NOMO-1 treated with dmso at 0.1 percent for 144 hours (cell line): Measurements from ENCODE around the gene ADAMTS16.

Experiments
- DNase-seq: peaks from one replicate; lab custom pipeline; 2025; ENCODE audit not compliant: unreplicated experiment; lab: John Stamatoyannopoulos, UW

The ADAMTS16 gene

DNA sequence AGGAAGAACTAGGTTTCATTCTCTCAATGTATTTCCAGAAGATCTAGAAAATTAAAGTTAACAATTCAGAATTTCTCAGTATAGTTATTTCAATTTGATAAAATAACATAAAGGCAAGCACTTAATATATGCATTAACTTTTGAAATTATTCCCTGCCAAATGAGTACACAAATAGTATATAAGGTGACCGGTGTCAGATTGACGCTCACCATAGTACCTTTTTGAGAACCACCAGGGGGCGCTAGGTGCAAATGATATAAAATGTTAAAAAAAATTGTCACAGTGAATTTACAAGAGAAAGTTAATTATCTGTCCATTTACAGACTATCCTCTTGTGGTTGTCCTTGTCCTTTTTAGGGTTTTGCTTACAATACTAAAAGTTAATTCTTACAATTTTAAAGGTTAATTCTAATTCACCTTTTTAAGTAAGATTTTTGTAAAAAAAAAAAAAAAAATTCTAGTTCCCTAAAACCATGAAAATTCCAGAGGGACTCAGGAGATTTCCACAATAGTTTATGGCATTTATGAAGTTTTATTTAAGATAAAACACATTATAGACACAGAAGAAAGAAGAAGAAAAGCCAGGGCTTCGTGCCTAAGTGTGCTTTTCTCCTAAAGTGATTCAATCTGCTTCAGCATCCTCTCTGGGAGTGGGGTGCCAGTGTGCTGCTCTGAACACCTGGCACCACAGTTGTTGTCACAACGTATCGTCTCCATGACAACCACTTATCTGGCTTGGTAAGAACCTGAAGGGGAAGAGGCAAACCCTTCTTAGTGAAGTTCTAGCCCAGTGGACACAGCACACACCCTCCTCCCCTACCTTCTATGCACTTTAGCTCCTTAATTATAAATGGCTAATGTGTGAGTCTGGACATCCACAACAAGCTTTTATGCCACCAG is 1.7 kb downstream of the ADAMTS16 start:
- DNase-seq, result peak; percentile 5

DNA sequence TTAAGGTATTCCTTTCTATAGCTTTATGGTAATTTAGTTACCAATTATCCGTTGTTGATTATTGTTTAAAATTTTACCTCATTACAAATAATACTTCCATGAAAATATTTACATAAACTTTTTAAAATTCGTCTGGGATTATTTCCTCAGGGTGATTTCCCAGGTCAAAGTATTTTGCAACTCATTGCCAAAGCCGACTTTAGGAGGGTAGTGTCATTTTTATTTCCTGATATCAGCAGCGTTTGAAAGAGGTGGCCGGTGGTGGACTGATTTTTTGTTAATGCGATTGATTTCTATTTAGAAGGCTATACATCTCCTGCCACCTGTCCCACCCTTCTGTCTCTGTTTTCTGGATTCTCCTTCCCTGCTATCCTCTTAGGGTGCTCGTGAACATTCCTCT is 4.3 kb downstream of the ADAMTS16 start:
- DNase-seq, result no peak

DNA sequence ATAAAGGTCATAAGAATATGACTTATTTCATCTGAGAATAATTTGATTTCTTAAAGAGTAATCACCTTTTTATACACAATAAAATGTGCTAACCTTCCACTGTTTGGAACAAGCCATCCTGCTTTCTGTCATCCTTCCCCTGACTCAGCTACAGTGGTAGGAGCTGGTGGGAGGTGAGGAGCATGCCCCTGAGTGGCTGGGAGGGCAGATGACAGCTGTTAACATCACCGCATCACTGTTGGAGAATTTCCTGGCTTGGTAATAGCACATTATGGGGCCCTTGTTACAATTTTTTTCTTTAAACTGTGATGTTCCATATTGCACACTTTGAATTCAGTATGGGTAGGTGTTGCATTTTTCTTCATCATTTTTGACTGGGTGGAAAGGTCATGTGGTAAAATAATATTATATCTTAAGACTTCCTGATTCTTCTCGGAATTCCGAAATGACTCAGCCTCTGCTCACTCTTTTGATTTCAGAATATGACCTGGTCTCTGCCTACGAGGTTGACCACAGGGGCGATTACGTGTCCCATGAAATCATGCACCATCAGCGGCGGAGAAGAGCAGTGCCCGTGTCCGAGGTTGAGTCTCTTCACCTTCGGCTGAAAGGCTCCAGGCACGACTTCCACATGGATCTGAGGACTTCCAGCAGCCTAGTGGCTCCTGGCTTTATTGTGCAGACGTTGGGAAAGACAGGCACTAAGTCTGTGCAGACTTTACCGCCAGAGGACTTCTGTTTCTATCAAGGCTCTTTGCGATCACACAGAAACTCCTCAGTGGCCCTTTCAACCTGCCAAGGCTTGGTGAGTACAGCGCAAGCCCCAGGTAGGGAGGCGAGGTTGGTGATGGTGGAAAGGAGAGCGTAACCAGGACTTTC is 5.8 kb downstream of the ADAMTS16 start:
- no peak for DNase-seq

DNA sequence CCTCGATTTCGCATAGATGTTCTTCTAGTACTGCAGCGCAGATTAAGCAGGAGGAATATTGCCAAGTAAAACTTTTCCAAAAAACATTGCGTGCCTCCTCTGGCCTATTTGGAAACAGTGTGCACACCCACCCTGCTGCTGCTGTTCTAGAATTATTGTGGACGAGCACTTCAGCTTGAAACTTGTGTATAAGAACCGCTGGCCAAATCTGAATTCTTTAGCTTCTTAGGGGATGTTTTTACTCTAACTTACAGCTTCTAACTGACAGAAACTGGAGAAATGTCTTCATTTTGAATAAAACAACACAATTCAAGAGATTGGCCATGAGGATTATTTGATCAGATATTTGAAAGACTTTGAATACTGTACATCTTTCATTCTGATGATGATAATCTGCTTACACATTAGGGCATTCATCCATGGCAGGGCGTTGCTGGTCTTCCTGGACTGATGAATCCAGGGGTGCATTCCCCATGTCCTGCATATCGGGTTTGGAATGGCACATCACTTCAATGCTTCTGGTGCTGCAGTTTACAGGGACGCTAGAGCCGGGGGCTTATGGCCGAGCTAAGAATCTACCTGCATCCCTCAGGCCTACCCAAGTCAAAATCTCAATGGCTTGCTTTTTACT is 6.5 kb downstream of the ADAMTS16 start:
- DNase-seq, result no peak

DNA sequence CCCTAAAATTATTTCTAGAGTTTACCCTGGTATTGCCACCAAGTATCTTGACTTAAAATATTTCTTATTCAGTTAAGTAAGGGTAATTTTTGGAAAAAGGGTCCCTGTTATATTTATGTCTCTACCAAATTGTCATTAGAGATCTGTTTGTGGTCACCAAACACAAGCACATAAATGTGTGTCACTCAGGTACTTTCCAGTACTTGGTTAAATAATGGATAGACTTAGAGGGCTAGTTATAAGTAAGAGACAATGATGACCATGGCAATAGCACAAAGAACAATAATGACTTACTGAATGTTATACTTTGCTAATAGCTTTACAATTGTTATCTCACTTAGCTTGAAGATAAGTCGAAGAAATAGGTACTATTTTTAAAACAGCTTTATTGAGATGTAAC is 9.0 kb downstream of the ADAMTS16 start:
- DNase-seq, result no peak

DNA sequence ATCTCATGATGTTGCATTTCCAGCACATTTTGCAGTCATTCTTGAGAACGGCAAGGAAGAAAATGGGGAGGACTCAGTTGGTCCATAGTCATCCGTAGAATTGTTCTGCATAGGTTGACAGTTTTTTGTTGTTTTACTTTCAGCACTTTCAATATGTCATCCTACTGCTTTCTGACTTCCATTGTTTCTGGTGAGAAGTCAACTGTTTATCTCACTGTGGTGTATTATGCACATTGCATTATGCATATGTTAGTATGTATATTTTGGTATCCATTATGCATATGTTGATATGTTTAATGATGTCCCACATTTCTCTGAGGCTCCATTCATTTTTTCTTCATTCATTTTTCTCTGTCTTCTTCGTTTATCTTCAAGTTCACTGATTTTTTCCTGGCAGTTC is 10.5 kb downstream of the ADAMTS16 start:
- no peak for DNase-seq

DNA sequence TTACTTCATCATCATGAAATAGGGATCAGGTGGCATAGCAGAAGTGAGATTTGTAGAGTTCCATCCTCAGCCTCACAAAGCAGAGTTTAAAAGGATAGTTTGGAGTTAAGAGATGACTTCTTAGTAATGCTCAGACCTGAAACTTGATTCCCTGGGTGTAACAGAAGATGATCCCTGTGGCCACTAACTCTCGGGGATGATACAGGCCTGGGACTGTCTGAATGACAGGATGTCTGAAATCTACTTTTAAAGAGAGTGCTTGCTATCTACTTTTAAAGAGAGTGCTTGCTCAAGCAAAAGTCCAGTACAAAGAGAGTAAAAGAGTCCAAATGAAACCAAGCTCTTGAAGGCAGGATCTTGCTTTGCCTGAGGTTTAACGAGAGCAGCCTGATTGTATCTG is 14.6 kb downstream of the ADAMTS16 start:
- DNase-seq, result no peak

DNA sequence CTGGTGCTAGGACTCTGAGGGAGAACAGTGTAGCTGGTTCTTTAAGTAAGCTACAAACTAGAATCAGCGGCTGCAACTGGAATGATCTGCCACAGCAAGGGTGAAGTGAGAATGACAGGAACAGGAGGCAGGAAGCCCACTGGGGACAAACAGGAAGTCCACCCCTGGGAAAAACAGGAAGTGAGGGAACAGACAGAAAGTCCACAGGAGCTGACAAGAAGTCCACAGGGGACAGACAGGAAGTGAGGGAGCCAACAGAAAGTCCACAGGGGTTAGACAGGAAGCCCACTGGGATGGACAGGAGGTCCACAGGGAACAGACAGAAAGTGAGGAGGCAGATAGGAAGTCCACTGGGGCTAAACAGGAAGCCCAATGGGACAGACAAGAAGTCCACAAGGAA is 15.5 kb downstream of the ADAMTS16 start:
- DNase-seq, result no peak

DNA sequence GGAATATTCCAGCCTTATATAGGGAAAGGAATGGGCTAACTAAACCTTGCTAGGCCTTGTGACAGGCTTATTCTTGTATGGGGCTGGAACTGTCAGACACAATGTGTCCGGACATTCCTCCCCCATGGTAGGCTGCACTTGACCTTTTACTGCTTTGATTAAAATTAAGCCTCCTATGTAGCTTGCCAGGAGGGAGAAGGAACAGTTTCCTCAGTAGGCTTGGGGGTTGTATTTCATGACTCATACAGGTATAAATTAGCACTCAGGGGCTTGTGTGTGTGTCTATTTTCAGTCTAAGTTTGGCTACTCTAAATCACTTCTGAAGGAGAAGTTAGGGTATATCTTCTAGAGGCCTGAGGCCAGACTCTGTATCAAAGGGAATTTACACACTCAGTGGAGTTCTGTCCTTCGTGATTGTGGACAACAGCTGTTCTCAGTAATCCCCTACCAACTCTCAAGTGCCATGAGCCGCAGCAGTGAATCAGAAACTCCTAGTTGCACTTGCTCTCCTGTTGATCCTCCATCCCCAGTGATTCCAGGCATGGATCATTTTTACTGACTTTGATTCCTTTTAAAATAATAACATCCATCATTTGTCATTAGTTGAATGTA is 16.4 kb downstream of the ADAMTS16 start:
- no peak for DNase-seq

DNA sequence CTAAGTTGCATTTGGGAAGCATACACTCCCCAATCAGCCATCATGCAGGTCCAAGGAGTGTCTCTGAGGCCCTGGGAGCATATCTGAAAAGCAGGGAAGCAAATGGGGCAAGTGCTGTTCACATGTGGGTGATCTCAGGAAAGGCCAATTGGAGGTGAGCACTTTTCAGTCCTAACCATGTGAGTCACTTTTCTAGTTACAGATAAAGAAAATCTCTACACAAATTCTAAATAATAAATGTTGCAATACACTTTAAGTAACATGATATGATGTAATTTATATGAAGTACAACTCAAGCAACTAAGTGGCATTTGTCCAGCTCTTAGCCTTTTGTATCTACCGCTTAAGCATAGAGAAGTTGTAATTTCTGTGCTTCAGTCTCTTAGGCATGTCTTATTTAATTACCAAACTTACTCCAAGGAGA is 18.4 kb downstream of the ADAMTS16 start:
- DNase-seq, result no peak

DNA sequence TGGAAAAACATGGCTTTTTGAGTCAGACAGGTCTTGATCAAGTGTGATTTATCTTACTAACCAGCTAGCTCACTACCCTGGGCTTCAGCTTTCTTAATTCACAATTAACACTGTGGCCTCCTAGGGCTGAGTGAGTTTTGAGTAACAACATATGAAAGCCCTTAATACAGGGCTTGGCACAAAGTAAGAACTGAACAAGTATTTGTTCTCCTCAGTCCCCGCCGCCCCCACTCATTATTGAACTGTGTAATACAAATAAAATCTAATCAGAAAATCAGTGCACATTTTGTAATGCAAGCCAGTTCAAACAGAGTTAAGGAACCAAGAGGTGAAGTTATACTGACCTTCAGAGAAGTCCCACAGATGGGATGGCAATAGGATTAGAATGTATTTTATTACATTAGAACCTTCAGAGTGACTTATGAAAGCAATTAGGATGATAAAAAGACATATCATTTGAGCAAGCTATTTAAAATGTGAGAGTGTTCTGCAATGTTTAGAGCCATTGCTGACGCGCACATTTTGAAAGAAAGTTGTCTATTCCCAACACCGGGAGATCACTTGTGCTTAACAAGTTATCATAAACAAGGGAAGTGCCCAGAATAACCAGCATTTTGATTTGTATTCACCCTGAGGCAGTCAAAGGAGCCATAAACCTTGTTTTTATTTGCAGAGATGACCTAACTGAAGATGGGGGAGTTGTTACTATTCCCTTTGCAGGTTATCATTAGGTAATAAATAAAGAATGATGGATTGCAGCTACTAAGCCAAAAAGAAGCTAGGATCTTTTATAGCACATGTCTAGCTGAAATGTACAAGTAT is 19.4 kb downstream of the ADAMTS16 start:
- DNase-seq, result no peak

DNA sequence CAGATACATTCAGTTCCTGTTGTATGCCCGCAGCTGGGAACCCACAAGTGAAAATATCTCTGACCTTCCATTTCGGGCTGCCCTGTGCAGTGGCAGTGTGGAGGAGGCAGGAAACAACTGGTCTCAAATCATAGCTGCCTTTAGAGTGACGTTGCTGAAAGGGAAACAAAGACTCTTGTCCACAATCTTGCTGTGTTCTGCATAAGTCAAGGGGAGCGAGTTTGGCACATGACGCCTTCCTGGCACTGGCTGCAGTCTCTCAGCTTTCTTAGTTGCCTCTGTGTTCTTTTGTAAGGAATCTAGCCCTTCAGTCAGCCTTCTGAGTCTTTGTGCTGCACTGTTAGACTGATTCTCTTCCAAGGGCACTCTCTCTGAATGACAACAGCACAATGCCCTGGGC is 24.0 kb downstream of the ADAMTS16 start:
- no peak for DNase-seq

DNA sequence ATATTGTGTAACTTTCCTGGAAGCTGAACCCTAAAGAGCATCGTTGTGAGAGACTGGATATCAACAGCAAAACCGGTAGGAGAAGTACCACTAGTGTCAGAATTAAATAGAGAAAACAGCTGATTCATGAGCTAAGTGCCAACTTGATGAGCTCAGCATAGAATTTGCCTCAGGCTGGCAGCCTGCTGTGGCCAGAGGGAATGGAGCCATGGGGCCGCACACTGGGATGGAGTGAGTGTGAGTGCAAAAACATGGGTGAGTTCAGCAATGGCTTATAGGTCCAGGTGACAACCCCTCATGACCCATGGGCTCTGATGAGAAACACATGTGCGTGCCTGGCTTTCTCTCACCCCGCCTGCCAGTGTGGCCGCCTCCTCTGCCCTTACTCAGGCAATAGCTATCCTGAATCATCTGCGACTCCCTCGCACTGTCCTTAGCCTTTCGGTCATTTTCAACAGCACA is 25.4 kb downstream of the ADAMTS16 start:
- DNase-seq, result no peak

DNA sequence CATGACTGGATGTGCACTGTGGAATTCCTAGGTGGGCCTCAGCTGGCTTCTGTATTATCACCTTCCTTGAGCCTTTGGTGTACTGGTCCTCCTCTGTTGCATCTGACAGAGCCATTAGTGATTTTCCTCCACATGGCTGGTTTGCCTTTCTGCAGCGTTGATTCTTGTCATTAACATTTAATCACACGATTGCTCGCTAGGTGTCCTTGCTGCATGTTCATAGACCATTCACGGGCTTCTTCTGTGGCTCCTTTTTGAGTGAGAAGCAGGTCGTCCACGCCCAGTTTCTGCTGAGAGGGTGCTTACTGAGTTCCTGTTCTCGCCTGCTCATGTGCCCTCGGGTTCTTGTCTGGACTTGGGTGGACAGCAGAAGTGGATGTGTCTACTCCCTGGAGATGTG is 29.3 kb downstream of the ADAMTS16 start:
- no peak for DNase-seq

DNA sequence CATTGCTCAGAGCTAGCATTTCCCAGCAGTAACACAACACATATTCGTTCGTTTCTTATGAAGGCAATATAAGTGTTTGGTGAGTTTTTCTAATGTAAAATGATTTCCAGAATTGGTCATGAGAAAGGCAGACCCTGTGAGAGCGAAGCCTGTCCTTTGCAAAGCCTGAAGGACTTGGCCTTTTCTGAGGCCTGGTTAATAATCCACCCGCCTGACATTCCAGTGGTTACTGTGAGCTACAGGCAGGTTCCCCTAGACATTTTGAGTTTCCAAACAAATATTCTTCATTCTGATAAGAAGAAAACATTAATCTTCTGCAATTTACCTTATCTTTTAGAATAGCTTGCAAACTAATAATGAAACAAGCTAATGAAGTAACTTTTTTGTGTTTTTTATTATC is 38.0 kb downstream of the ADAMTS16 start:
- DNase-seq, result no peak

DNA sequence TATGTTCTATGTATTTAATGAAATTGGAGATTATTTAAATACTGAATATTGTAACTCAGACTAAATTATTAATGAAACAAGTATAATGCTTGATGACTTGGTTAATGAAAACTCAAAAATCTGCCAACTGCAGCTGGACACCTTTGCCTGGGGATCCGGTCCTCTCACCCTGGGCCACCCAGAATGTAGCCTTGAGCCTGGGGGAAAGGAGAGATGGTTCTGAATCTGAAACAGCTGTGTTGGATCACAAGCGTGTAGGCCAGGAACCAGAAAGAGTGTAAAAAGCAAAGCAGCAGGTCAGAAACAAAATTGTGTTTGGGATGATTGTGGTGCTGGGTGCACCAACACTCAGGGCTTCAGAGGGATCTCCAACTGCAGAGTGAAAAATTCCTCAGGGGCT is 38.5 kb downstream of the ADAMTS16 start:
- DNase-seq, result no peak

DNA sequence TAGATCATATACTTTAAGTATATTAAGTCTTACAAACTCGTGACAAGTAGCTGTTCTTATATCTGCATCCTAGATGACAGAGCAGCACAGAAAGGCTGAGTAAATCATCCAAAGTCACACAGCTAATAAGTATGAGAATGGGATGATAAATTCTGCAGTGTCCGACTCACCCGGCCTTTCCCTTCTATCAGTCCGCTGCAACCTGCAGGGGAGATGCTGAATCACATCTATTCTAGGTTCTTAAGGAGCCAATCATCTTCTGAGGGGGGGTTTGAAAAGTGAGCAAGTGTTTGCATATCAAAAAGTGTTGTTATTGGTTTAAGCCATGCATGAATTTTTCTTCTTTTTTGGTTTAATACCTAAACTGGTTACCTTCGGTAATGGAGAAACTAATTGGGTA is 38.9 kb downstream of the ADAMTS16 start:
- DNase-seq, result no peak

DNA sequence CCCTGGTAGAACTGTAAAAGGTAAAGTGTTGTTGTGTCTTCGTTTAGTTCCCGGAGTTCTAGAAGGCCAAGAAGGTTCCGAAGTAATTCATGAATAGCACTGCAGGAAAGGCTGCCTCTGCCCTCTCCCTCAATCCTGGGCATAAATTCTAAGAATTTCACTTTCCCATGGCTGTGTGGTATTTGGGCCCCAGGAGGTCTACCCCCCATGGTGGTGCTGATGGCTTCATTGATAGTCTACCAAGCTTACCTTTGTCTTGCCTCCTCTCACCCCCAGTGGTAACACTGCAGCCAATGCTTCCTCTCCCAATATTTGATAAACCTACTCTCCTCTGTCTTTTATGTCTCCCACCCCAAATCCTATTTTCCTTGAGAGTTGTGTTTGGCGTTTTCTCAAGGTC is 39.5 kb downstream of the ADAMTS16 start:
- DNase-seq, result no peak

DNA sequence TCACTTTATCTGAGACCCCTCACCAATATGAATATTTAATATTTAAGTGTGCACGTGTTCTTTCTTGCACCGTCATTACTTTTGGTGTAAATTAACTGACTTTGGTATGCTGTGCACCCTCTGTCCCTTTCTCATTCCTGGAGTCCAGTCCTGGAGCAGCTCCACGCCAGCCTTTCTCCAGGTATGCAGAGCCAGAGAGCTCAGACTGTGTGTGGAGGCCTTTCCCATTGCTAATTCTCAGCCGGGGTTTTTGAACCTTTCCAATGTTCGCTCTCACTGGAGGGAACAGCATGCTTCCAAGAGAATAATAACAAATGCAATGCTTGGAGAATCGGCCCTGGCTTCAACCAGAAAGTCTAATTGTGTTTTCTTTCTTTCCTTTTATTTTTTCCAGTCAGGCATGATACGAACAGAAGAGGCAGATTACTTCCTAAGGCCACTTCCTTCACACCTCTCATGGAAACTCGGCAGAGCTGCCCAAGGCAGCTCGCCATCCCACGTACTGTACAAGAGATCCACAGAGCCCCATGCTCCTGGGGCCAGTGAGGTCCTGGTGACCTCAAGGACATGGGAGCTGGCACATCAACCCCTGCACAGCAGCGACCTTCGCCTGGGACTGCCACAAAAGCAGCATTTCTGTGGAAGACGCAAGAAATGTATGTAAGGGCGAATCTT is 41.7 kb downstream of the ADAMTS16 start:
- no peak for DNase-seq
